ENCODE results near the gene SULF2.

The SULF2 gene

GRCh38 chr20:47654370-47654769 lies 130.9 kb downstream of the SULF2 start:
- Histone ChIP-seq H3K27ac (ENCODE audit: low read depth, low read length) (no peak overlapping the region), H3K36me3 (ENCODE audit: control insufficient read depth, insufficient read depth, low read length) (peaks cover 57% of the 10 kb centered on the region)

GRCh38 chr20:47653869-47654268 lies 131.4 kb downstream of the SULF2 start:
- Histone ChIP-seq H3K36me3 (ENCODE audit: control insufficient read depth, insufficient read depth, low read length) (peaks cover 52% of the 10 kb centered on the region), H3K9ac (ENCODE audit: low read length) (no peak overlapping the region), H3K4me1 (ENCODE audit: control insufficient read depth, insufficient read depth, low read length) (peaks cover 33% of the 10 kb centered on the region), H3K4me3 (ENCODE audit: low read depth, low read length) (no peak overlapping the region), H3K27me3 (ENCODE audit: control insufficient read depth, insufficient read depth, low read length) (no peaks in the 10 kb centered on the region), H3K9me3 (ENCODE audit: control insufficient read depth, insufficient read depth, low read depth, low read length) (no peaks in the 10 kb centered on the region), H3K27ac (ENCODE audit: low read depth, low read length) (no peak overlapping the region)

More at GRCh38 chr20:47654370-47654769, 130.9 kb downstream of the SULF2 start:
- H3K9me3 ChIP-seq (ENCODE audit: control insufficient read depth, insufficient read depth, low read depth, low read length) = no peaks in the 10 kb centered on the region
- H3K27me3 ChIP-seq (ENCODE audit: control insufficient read depth, insufficient read depth, low read length) = no peaks in the 10 kb centered on the region
- H3K4me1 ChIP-seq (ENCODE audit: control insufficient read depth, insufficient read depth, low read length) = peaks cover 28% of the 10 kb centered on the region
- no peak overlapping the region for H3K4me3 ChIP-seq (ENCODE audit: low read depth, low read length)
- H3K9ac ChIP-seq (ENCODE audit: low read length) = no peak overlapping the region

- peaks cover 41% of the 10 kb centered on the region for H3K36me3 ChIP-seq (ENCODE audit: control insufficient read depth, insufficient read depth, low read length)
- H3K9me3 ChIP-seq (ENCODE audit: control insufficient read depth, insufficient read depth, low read depth, low read length) = no peaks in the 10 kb centered on the region
- no peak overlapping the region for H3K4me3 ChIP-seq (ENCODE audit: low read depth, low read length)
- no peak overlapping the region for H3K9ac ChIP-seq (ENCODE audit: low read length)
- H3K4me1 ChIP-seq (ENCODE audit: control insufficient read depth, insufficient read depth, low read length) = peaks cover 38% of the 10 kb centered on the region
- H3K27ac ChIP-seq (ENCODE audit: low read depth, low read length) = no peak overlapping the region
- H3K27me3 ChIP-seq (ENCODE audit: control insufficient read depth, insufficient read depth, low read length) = no peaks in the 10 kb centered on the region
These were observed 132.5 kb downstream of the SULF2 start for GRCh38 chr20:47652794-47653193.

- Histone ChIP-seq H3K4me1 (ENCODE audit: control insufficient read depth, insufficient read depth, low read length) (peaks cover 38% of the 10 kb centered on the region), H3K9ac (ENCODE audit: low read length) (no peak overlapping the region), H3K27ac (ENCODE audit: low read depth, low read length) (no peak overlapping the region), H3K9me3 (ENCODE audit: control insufficient read depth, insufficient read depth, low read depth, low read length) (no peaks in the 10 kb centered on the region), H3K36me3 (ENCODE audit: control insufficient read depth, insufficient read depth, low read length) (peaks cover 39% of the 10 kb centered on the region), H3K4me3 (ENCODE audit: low read depth, low read length) (no peak overlapping the region), H3K27me3 (ENCODE audit: control insufficient read depth, insufficient read depth, low read length) (no peaks in the 10 kb centered on the region)
These were observed 133.0 kb downstream of the SULF2 start for GRCh38 chr20:47652301-47652700.

GRCh38 chr20:47648943-47649342 lies 136.3 kb downstream of the SULF2 start:
- Histone ChIP-seq H3K4me3 (ENCODE audit: low read depth, low read length) (no peak overlapping the region), H3K36me3 (ENCODE audit: control insufficient read depth, insufficient read depth, low read length) (peaks cover 51% of the 10 kb centered on the region), H3K27ac (ENCODE audit: low read depth, low read length) (peak overlapping the region; percentile 61; the same call in 1 of the 2 replicates), H3K9me3 (ENCODE audit: control insufficient read depth, insufficient read depth, low read depth, low read length) (no peaks in the 10 kb centered on the region), H3K4me1 (ENCODE audit: control insufficient read depth, insufficient read depth, low read length) (peaks cover 26% of the 10 kb centered on the region), H3K27me3 (ENCODE audit: control insufficient read depth, insufficient read depth, low read length) (no peaks in the 10 kb centered on the region), H3K9ac (ENCODE audit: low read length) (no peak overlapping the region)

GRCh38 chr20:47647994-47648393 lies 137.3 kb downstream of the SULF2 start:
- Histone ChIP-seq H3K36me3 (ENCODE audit: control insufficient read depth, insufficient read depth, low read length) (peaks cover 47% of the 10 kb centered on the region), H3K27ac (ENCODE audit: low read depth, low read length) (no peak overlapping the region), H3K9me3 (ENCODE audit: control insufficient read depth, insufficient read depth, low read depth, low read length) (no peaks in the 10 kb centered on the region)

GRCh38 chr20:47645632-47646031 lies 139.6 kb downstream of the SULF2 start:
- Histone ChIP-seq H3K9ac (ENCODE audit: low read length) (no peak overlapping the region), H3K4me3 (ENCODE audit: low read depth, low read length) (no peak overlapping the region), H3K36me3 (ENCODE audit: control insufficient read depth, insufficient read depth, low read length) (peaks cover 47% of the 10 kb centered on the region), H3K9me3 (ENCODE audit: control insufficient read depth, insufficient read depth, low read depth, low read length) (no peaks in the 10 kb centered on the region), H3K4me1 (ENCODE audit: control insufficient read depth, insufficient read depth, low read length) (peaks cover 20% of the 10 kb centered on the region), H3K27me3 (ENCODE audit: control insufficient read depth, insufficient read depth, low read length) (no peaks in the 10 kb centered on the region), H3K27ac (ENCODE audit: low read depth, low read length) (no peak overlapping the region)

More at GRCh38 chr20:47647994-47648393, 137.3 kb downstream of the SULF2 start:
- H3K4me3 ChIP-seq (ENCODE audit: low read depth, low read length) = no peak overlapping the region
- peaks cover 20% of the 10 kb centered on the region for H3K4me1 ChIP-seq (ENCODE audit: control insufficient read depth, insufficient read depth, low read length)
- no peak overlapping the region for H3K9ac ChIP-seq (ENCODE audit: low read length)
- no peaks in the 10 kb centered on the region for H3K27me3 ChIP-seq (ENCODE audit: control insufficient read depth, insufficient read depth, low read length)

- Histone ChIP-seq H3K4me1 (ENCODE audit: control insufficient read depth, insufficient read depth, low read length) (no peaks in the 10 kb centered on the region), H3K4me3 (ENCODE audit: low read depth, low read length) (no peak overlapping the region), H3K27ac (ENCODE audit: low read depth, low read length) (no peak overlapping the region), H3K9me3 (ENCODE audit: control insufficient read depth, insufficient read depth, low read depth, low read length) (no peaks in the 10 kb centered on the region), H3K36me3 (ENCODE audit: control insufficient read depth, insufficient read depth, low read length) (peaks cover 68% of the 10 kb centered on the region), H3K9ac (ENCODE audit: low read length) (no peak overlapping the region), H3K27me3 (ENCODE audit: control insufficient read depth, insufficient read depth, low read length) (no peaks in the 10 kb centered on the region)
These were observed 142.7 kb downstream of the SULF2 start for GRCh38 chr20:47642624-47643023.

GRCh38 chr20:47642118-47642517 lies 143.2 kb downstream of the SULF2 start:
- Histone ChIP-seq H3K4me3 (ENCODE audit: low read depth, low read length) (no peak overlapping the region), H3K9ac (ENCODE audit: low read length) (no peak overlapping the region), H3K27ac (ENCODE audit: low read depth, low read length) (no peak overlapping the region), H3K36me3 (ENCODE audit: control insufficient read depth, insufficient read depth, low read length) (peaks cover 70% of the 10 kb centered on the region), H3K9me3 (ENCODE audit: control insufficient read depth, insufficient read depth, low read depth, low read length) (no peaks in the 10 kb centered on the region), H3K27me3 (ENCODE audit: control insufficient read depth, insufficient read depth, low read length) (no peaks in the 10 kb centered on the region), H3K4me1 (ENCODE audit: control insufficient read depth, insufficient read depth, low read length) (no peaks in the 10 kb centered on the region)

- no peaks in the 10 kb centered on the region for H3K4me1 ChIP-seq (ENCODE audit: control insufficient read depth, insufficient read depth, low read length)
- H3K36me3 ChIP-seq (ENCODE audit: control insufficient read depth, insufficient read depth, low read length) = peaks cover 74% of the 10 kb centered on the region
- H3K9me3 ChIP-seq (ENCODE audit: control insufficient read depth, insufficient read depth, low read depth, low read length) = no peaks in the 10 kb centered on the region
- no peak overlapping the region for H3K27ac ChIP-seq (ENCODE audit: low read depth, low read length)
- H3K9ac ChIP-seq (ENCODE audit: low read length) = no peak overlapping the region
- no peaks in the 10 kb centered on the region for H3K27me3 ChIP-seq (ENCODE audit: control insufficient read depth, insufficient read depth, low read length)
- no peak overlapping the region for H3K4me3 ChIP-seq (ENCODE audit: low read depth, low read length)
These were observed 146.4 kb downstream of the SULF2 start for GRCh38 chr20:47638851-47639250.

GRCh38 chr20:47635256-47635655 lies 150.0 kb downstream of the SULF2 start:
- Histone ChIP-seq H3K9ac (ENCODE audit: low read length) (no peak overlapping the region), H3K36me3 (ENCODE audit: control insufficient read depth, insufficient read depth, low read length) (peaks cover 53% of the 10 kb centered on the region), H3K9me3 (ENCODE audit: control insufficient read depth, insufficient read depth, low read depth, low read length) (no peaks in the 10 kb centered on the region), H3K27ac (ENCODE audit: low read depth, low read length) (no peak overlapping the region), H3K4me1 (ENCODE audit: control insufficient read depth, insufficient read depth, low read length) (no peaks in the 10 kb centered on the region), H3K27me3 (ENCODE audit: control insufficient read depth, insufficient read depth, low read length) (no peaks in the 10 kb centered on the region), H3K4me3 (ENCODE audit: low read depth, low read length) (no peak overlapping the region)

GRCh38 chr20:47631078-47631477 lies 154.2 kb downstream of the SULF2 start:
- Histone ChIP-seq H3K9me3 (ENCODE audit: control insufficient read depth, insufficient read depth, low read depth, low read length) (no peaks in the 10 kb centered on the region), H3K36me3 (ENCODE audit: control insufficient read depth, insufficient read depth, low read length) (peaks cover 30% of the 10 kb centered on the region), H3K27ac (ENCODE audit: low read depth, low read length) (no peak overlapping the region)

More at GRCh38 chr20:47631078-47631477, 154.2 kb downstream of the SULF2 start:
- Histone ChIP-seq H3K4me3 (ENCODE audit: low read depth, low read length) (no peak overlapping the region), H3K9ac (ENCODE audit: low read length) (no peak overlapping the region), H3K4me1 (ENCODE audit: control insufficient read depth, insufficient read depth, low read length) (no peaks in the 10 kb centered on the region), H3K27me3 (ENCODE audit: control insufficient read depth, insufficient read depth, low read length) (no peaks in the 10 kb centered on the region)
